ENCODE results near the gene MKI67.
A peak's percentile ranks its signal among the peaks of the same experiment; 100 is the strongest.
"Not testable (repeated sequence)": the region's sequence is repeated elsewhere in the genome, so short reads cannot be mapped to it uniquely, and the experiment has no call there.

The MKI67 gene, protein sequence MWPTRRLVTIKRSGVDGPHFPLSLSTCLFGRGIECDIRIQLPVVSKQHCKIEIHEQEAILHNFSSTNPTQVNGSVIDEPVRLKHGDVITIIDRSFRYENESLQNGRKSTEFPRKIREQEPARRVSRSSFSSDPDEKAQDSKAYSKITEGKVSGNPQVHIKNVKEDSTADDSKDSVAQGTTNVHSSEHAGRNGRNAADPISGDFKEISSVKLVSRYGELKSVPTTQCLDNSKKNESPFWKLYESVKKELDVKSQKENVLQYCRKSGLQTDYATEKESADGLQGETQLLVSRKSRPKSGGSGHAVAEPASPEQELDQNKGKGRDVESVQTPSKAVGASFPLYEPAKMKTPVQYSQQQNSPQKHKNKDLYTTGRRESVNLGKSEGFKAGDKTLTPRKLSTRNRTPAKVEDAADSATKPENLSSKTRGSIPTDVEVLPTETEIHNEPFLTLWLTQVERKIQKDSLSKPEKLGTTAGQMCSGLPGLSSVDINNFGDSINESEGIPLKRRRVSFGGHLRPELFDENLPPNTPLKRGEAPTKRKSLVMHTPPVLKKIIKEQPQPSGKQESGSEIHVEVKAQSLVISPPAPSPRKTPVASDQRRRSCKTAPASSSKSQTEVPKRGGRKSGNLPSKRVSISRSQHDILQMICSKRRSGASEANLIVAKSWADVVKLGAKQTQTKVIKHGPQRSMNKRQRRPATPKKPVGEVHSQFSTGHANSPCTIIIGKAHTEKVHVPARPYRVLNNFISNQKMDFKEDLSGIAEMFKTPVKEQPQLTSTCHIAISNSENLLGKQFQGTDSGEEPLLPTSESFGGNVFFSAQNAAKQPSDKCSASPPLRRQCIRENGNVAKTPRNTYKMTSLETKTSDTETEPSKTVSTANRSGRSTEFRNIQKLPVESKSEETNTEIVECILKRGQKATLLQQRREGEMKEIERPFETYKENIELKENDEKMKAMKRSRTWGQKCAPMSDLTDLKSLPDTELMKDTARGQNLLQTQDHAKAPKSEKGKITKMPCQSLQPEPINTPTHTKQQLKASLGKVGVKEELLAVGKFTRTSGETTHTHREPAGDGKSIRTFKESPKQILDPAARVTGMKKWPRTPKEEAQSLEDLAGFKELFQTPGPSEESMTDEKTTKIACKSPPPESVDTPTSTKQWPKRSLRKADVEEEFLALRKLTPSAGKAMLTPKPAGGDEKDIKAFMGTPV (N-terminal part only)

DNA sequence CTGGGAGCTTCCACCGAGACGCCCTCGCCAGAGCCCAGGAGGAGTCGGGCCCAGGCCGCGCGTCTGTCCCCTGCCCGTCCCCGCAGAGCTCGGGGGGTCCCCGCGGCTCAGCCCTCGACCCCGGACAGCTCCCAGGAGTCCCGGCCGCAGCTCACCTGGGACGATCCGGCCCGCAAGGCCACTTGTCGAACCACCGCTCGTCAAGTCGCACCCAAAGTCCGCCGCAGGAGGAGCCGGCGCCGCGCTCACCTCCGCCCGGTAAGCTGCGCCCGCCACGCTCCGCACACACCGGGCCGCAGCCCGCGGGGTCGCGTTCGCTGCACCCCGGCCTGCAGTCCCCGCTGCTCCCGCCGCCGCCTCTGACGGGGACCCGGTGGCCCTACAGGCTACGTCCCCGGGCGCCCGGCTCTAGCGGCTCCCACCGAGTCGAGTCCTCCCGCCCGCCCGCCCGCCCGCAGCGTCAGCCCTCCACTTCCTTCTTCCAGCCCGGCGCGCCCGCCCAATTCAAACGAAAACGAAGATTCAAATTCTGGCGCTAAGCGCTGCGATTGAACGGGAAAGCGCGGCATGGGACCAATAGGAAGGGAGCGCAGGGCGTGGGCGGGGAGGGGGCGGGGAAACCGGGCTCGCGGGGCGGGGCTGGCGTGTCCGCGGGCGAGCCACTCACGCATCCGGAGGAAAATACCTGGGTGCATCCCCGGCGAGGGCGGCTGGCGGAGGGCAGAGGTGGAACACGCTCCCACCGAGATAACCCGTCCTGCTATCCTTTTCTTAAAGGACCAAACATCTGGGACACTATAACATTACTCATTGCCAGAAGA lies at the start of gene MKI67:
Gene MKI67, minus strand, starts transcription at position 480 of the 821 bp plus-strand sequence. CDS start 756 bp downstream, outside the sequence.
- Histone ChIP-seq H3K27ac (ENCODE audit: low read depth, low read length) (peak within 1 kb of the TSS; percentile 35), H3K4me1 (ENCODE audit: control insufficient read depth, insufficient read depth, low read length) (peaks cover 14% of the 10 kb centered on the region), H3K4me3 (ENCODE audit: low read depth, low read length) (peak within 1 kb of the TSS; percentile 85), H3K9ac (ENCODE audit: low read depth, low read length) (peak within 1 kb of the TSS; percentile 67), H3K27me3 (ENCODE audit: control insufficient read depth, insufficient read depth, low read length) (no peaks in the 10 kb centered on the region), H3K9me3 (ENCODE audit: control insufficient read depth, insufficient read depth, low read length) (no peaks in the 10 kb centered on the region), H3K36me3 (ENCODE audit: control insufficient read depth, insufficient read depth, low read length) (peaks cover 17% of the 10 kb centered on the region)

DNA sequence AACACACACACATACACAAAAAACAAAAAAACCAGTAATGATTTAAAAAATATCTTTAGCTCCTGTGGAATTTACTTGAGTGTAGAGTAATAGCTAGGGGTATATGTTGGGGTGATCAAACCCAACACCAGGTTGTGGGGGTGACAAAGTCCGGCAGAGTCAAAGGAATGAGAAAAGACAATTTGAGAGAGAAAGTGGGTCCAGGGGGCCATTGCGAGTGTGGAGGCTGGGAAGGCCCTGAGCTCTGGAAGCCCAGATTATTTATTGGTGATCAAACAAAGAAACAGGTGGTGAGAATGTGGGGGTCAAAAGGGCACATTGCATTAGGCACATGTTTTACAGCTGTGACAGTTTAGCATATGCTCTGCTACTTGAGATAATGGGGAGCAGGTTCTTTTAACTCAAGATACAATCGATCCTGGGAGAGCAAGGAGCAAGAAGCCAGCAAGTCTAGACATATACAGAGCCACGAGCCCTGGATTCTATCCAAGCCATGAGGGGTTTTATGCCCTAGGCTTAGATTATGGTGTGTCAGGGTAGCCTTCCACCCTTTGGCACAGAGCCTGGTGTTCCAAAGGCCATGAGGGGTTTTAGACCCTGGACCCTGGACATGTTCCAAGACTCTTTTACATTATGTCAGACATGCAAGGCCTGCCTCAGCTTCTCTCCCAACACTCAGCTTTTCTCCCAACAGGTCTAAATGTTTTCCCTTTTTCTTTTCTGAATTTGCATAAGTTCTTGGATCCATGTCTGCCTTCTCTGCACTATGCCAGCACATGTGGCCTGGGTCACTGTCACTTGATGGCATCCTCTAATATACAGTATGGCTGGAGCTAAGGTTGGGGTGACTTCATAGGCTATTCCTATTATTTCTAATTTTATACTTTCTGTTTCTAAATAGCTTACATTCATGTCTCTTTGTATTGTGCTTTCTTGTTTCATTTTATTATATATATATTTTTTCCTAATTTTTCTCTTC lies 48.6 kb upstream of the MKI67 start:
- Histone ChIP-seq H3K9ac (ENCODE audit: low read depth, low read length) (no peak overlapping the region), H3K9me3 (ENCODE audit: control insufficient read depth, insufficient read depth, low read length) (peaks cover 24% of the 10 kb centered on the region), H3K4me1 (ENCODE audit: control insufficient read depth, insufficient read depth, low read length) (no peaks in the 10 kb centered on the region), H3K4me3 (ENCODE audit: low read depth, low read length) (no peak overlapping the region), H3K27ac (ENCODE audit: low read depth, low read length) (no peak overlapping the region), H3K36me3 (ENCODE audit: control insufficient read depth, insufficient read depth, low read length) (no peaks in the 10 kb centered on the region), H3K27me3 (ENCODE audit: control insufficient read depth, insufficient read depth, low read length) (no peaks in the 10 kb centered on the region)

DNA sequence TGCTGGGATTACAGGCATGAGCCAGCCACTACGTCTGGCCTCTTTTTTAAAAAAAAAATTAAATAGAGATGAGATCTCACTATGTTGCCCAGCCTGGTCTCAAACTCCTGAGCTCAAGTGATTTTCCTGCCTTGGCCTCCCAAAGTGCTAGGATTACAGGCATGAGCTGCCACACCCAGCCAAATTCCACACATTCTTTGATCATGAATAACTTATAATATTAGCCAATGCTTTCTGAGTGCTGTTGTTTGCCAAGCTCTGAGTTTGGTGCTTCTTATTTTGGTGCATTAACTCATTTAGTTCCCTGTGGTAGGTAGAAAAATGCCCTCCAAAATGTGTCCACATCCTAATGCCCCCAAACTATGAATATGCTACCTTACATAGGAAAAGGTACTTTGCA lies 47.2 kb upstream of the MKI67 start:
- Histone ChIP-seq H3K4me1 (ENCODE audit: control insufficient read depth, insufficient read depth, low read length) (no peaks in the 10 kb centered on the region), H3K9me3 (ENCODE audit: control insufficient read depth, insufficient read depth, low read length) (peaks cover 24% of the 10 kb centered on the region), H3K27ac (ENCODE audit: low read depth, low read length) (no peak overlapping the region), H3K4me3 (ENCODE audit: low read depth, low read length) (no peak overlapping the region), H3K27me3 (ENCODE audit: control insufficient read depth, insufficient read depth, low read length) (no peaks in the 10 kb centered on the region), H3K36me3 (ENCODE audit: control insufficient read depth, insufficient read depth, low read length) (no peaks in the 10 kb centered on the region), H3K9ac (ENCODE audit: low read depth, low read length) (no peak overlapping the region)

DNA sequence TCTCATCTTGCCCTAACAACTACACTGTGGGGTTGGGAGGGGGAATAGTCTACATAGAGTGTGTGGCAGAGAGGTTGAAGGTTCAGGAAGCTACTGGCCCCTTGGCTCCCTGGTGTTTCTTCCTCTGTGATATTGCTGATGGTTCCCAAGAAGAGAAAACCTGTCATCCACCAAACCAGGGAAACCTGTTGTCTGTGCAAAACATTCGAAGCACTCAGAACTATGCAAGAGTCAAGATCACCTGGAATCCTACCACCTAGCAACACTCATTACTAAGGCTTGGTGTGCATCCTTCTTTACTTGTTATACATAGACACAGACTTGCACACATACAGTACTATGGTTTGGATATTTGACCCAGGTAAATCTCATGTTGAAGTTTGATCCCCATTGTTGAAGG lies 46.5 kb upstream of the MKI67 start:
- no peaks in the 10 kb centered on the region for H3K36me3 ChIP-seq (ENCODE audit: control insufficient read depth, insufficient read depth, low read length)
- H3K27me3 ChIP-seq (ENCODE audit: control insufficient read depth, insufficient read depth, low read length) = no peaks in the 10 kb centered on the region
- peaks cover 24% of the 10 kb centered on the region for H3K9me3 ChIP-seq (ENCODE audit: control insufficient read depth, insufficient read depth, low read length)
- H3K4me3 ChIP-seq (ENCODE audit: low read depth, low read length) = no peak overlapping the region
- H3K27ac ChIP-seq (ENCODE audit: low read depth, low read length) = no peak overlapping the region
- no peaks in the 10 kb centered on the region for H3K4me1 ChIP-seq (ENCODE audit: control insufficient read depth, insufficient read depth, low read length)
- no peak overlapping the region for H3K9ac ChIP-seq (ENCODE audit: low read depth, low read length)

DNA sequence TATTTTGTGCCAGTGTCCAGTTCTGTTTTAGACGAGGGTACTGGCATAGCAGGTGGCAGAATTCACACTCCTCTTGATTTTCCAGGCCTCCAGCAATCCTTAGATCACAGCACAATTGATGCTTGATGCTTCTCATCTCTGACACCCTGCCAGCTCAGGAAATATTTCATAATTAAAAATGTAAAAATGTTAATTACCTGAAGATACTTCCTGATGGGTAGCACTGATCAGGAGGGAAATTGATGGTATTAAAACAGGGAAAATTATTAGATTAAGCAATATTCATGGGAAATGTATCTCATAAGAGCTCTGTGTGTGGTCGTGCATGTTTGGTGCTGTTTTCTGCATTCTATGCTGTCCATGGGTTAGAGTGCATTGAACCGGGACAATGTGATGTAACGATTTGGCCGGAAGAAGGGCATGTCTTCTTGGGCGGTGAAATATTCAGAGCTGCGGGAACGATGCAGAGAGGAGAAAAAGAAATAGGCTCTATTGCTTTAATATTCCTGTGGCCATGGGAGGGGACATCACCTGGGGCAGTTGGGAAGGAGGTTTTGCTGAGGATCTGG lies 43.7 kb upstream of the MKI67 start:
- Histone ChIP-seq H3K4me3 (ENCODE audit: low read depth, low read length) (no peak overlapping the region), H3K4me1 (ENCODE audit: control insufficient read depth, insufficient read depth, low read length) (no peaks in the 10 kb centered on the region; the same call in 1 of the 2 replicates), H3K9ac (ENCODE audit: low read depth, low read length) (no peak overlapping the region), H3K9me3 (ENCODE audit: control insufficient read depth, insufficient read depth, low read length) (peaks cover 14% of the 10 kb centered on the region), H3K36me3 (ENCODE audit: control insufficient read depth, insufficient read depth, low read length) (no peaks in the 10 kb centered on the region), H3K27me3 (ENCODE audit: control insufficient read depth, insufficient read depth, low read length) (no peaks in the 10 kb centered on the region), H3K27ac (ENCODE audit: low read depth, low read length) (no peak overlapping the region)

DNA sequence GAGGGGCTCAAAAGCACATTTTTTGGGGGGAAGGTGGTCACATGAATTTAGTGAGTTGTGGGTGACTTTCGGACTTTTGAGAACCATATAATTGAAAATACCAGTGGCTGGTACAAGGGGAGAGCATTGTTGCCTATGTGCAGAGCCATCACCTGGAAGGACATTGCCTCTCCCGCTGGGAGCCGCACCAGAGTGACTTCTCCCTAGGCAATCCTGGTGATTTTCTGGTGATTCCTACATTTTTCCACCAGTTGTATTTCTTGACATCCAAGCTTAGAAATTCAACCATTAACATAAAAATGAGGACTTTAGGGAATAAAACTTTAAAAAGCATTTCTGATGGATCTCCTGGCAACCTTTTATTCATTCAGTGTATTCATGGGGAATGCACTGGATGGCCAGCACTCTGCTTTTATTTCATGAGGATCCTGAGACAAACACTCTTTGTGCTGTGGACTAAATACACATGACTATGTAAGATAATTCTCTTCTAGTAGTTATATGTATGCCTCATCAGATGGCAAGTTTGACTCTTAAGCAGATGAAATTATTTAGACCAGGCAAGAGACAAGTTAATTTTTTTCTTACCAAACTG lies 41.8 kb upstream of the MKI67 start:
- H3K36me3 ChIP-seq (ENCODE audit: control insufficient read depth, insufficient read depth, low read length) = no peaks in the 10 kb centered on the region
- no peak overlapping the region for H3K4me3 ChIP-seq (ENCODE audit: low read depth, low read length)
- no peaks in the 10 kb centered on the region for H3K27me3 ChIP-seq (ENCODE audit: control insufficient read depth, insufficient read depth, low read length)
- H3K27ac ChIP-seq (ENCODE audit: low read depth, low read length) = no peak overlapping the region
- no peak overlapping the region for H3K9ac ChIP-seq (ENCODE audit: low read depth, low read length)
- no peaks in the 10 kb centered on the region; the same call in 1 of the 2 replicates for H3K4me1 ChIP-seq (ENCODE audit: control insufficient read depth, insufficient read depth, low read length)
- no peaks in the 10 kb centered on the region for H3K9me3 ChIP-seq (ENCODE audit: control insufficient read depth, insufficient read depth, low read length)

DNA sequence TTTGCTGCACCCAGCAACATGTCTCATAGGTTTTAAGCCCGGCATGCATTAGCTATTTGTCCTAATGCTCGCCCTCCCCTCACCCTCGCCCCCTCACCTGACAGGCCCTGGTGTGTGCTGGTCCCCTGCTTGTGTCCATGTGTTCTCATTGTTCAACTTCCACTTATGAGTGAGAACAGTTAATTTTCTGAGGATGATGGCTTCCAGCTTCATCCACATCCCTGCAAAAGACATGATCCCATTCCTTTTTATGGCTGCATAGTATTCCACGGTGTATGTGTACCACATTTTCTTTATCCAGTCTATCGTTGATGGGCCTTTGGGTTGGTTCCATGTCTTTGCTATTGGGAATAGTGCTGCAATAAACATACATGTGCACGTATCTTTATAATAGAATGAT lies 40.9 kb upstream of the MKI67 start:
- not testable (repeated sequence) for H3K36me3 ChIP-seq (ENCODE audit: control insufficient read depth, insufficient read depth, low read length); H3K27me3 ChIP-seq (ENCODE audit: control insufficient read depth, insufficient read depth, low read length); H3K4me1 ChIP-seq (ENCODE audit: control insufficient read depth, insufficient read depth, low read length); H3K9me3 ChIP-seq (ENCODE audit: control insufficient read depth, insufficient read depth, low read length); H3K9ac ChIP-seq (ENCODE audit: low read depth, low read length); H3K27ac ChIP-seq (ENCODE audit: low read depth, low read length); H3K4me3 ChIP-seq (ENCODE audit: low read depth, low read length)

DNA sequence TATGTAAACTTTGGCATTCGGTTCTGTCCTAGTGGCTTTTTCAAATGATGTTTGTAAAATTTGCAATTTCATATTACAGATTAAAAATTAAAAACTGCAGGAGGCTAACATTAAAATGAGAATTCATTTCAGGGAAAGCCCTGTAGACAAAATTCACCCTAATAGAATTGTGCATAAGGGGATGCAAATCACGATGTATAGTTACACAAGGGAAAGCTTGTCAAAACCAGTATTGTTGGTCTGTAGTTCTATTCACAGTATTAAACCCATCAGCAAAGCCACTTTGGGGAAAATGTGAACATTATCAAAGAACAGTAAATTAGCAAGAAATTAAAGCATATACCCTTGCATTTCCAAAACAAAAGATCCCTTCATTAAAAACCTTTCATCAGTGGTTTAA lies 39.9 kb upstream of the MKI67 start:
- Histone ChIP-seq H3K27ac (ENCODE audit: low read depth, low read length) (no peak overlapping the region), H3K27me3 (ENCODE audit: control insufficient read depth, insufficient read depth, low read length) (no peaks in the 10 kb centered on the region), H3K9me3 (ENCODE audit: control insufficient read depth, insufficient read depth, low read length) (no peaks in the 10 kb centered on the region), H3K36me3 (ENCODE audit: control insufficient read depth, insufficient read depth, low read length) (no peaks in the 10 kb centered on the region), H3K9ac (ENCODE audit: low read depth, low read length) (no peak overlapping the region), H3K4me1 (ENCODE audit: control insufficient read depth, insufficient read depth, low read length) (no peaks in the 10 kb centered on the region; the same call in 1 of the 2 replicates), H3K4me3 (ENCODE audit: low read depth, low read length) (no peak overlapping the region)

DNA sequence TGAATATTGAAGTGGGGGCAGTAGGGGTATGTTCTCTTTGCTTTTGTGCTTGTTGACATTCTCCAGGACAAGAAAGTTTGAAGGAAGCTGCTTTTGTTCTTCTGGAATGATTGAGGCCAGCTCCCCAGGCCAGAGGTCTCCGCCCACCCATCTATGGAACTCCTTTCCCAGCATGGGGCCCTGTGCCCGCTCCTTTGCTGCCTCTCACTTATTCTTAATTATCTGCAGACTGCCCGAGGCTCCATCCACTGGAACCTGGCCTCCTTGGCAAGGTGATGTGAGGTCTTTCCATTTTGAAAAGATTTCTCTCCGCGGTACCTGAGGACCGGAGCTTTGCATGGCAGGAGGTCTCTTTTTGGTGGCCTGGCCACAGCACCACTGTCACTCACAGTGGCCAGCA lies 39.3 kb upstream of the MKI67 start:
- no peaks in the 10 kb centered on the region for H3K9me3 ChIP-seq (ENCODE audit: control insufficient read depth, insufficient read depth, low read length)
- no peaks in the 10 kb centered on the region for H3K36me3 ChIP-seq (ENCODE audit: control insufficient read depth, insufficient read depth, low read length)
- H3K4me1 ChIP-seq (ENCODE audit: control insufficient read depth, insufficient read depth, low read length) = no peaks in the 10 kb centered on the region; the same call in 1 of the 2 replicates
- no peak overlapping the region for H3K4me3 ChIP-seq (ENCODE audit: low read depth, low read length)
- no peaks in the 10 kb centered on the region for H3K27me3 ChIP-seq (ENCODE audit: control insufficient read depth, insufficient read depth, low read length)
- no peak overlapping the region for H3K9ac ChIP-seq (ENCODE audit: low read depth, low read length)
- H3K27ac ChIP-seq (ENCODE audit: low read depth, low read length) = no peak overlapping the region
